Measurements from ENCODE around the gene ZCCHC24.
"Not testable (repeated sequence)": the region's sequence is repeated elsewhere in the genome, so short reads cannot be mapped to it uniquely, and the experiment has no call there.

Gene ZCCHC24

DNA sequence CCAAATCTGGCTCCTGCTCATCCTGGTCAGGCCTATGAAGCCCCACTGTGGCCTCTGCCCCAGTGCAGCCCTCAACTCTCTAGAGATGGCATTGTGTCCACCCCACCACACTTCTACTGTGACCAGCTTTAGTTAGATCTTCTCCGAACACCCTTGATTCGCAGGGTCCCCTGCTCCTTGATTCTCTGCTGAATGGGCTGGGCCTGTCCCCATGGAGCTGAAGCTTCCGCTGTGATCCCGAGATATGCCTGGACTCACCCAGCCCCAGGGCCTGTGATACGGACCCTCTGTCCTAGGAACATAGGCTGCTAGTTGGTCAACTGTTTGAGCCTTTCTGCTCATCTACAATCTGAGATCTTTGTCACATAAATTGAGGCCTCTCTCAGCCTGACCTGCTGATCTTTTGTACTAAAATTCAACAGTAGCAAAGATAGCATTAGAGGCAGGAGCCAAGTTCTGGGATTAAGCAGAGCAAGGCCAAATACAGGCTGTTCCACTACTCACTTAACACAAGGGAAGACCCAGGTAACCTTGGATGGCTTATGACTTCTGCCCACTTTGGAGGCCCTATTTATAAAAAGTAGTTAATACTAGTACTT is 104.7 kb downstream of the ZCCHC24 start:
- DNase-seq = no peak

DNA sequence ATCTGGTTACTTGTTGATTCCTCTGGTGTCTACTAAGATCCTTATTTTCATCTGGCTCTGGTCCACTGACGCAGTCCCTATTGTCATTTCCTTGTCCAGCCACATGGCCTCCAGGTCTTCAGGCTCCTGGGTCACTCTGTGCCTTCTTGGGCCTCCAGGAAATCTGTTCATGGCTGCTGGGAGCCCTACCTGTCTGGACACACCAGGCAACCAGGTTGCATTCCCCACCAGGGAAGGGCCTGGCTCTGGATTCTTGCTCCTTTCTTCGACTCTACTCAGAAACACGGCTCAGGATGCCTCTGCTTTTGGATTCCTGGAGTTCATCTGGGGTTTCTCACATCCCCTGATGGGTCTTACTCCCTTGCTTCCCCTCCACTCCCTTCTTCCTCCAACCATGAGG is 106.2 kb downstream of the ZCCHC24 start:
- no peak for DNase-seq

DNA sequence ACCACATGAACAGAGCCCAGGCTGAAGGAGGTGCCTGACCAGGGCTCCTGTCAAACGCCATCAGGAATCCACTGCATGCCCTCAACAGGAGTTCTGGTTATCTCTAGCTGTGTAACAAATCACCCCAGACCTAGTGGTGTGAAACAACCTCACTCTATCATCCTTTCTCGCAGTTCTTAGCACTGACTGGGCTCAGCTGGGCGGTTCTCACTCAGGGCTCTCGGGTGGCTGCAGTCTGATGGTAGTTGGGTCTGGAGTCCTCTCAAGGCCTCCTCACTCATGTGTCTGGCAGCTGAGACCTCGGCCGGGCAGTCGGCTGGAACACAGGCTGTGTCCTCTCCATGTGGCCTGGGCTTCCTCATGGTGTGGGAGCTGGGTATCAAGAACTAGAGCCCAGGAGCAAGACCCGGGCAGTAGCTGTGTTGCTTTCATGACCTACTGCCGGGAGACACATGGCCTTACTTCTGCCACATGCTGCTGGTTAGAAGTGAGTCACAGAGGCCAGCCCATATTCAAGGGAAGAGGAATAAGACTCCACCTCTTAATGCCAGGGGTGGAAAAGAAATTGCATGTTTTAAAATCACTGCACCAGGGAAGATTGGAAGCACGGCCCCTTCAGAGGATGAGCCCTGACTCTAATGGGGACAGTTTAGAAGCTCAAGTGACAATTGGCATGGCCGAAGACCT is 107.5 kb downstream of the ZCCHC24 start:
- DNase-seq = not testable (repeated sequence)

DNA sequence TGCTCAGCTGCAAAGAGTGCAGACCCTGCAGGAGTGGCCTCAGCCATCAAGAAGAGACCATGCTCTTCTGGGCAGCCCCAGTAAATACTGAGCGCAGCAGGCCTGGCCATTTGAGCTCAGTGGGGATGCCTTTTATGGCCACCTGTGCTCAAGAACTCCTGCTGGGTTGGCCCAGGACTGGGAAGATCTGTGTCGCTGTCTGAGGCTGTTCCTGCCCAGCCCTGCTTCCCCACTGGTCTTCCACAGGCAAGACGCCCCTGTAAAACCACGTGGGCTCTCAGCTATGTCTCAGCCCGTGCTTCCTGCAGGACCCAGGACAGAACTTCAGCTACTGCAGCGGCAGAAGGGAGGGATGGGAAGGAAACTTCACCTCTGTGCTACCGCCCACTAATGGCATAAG is 108.7 kb downstream of the ZCCHC24 start:
- no peak for DNase-seq

DNA sequence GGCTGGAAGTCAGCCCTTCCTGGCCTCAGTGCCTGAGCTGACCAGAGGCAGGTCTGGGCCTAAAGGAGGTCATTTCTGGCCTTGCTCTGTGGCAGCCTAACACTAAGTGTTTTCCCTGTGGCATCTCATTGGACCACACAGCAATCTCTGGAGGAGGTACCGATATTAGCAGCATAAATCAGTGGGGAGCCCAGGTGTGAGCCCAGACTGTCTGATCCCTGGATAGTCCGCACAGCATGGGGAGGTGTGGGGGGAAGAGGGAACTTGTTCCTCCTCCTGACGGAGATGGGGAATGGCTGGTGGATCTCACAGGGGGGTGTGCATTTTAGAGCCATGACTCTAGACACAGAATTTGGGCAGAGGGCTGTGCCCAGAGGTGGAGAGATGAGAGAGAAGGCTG is 109.1 kb downstream of the ZCCHC24 start:
- DNase-seq = no peak

DNA sequence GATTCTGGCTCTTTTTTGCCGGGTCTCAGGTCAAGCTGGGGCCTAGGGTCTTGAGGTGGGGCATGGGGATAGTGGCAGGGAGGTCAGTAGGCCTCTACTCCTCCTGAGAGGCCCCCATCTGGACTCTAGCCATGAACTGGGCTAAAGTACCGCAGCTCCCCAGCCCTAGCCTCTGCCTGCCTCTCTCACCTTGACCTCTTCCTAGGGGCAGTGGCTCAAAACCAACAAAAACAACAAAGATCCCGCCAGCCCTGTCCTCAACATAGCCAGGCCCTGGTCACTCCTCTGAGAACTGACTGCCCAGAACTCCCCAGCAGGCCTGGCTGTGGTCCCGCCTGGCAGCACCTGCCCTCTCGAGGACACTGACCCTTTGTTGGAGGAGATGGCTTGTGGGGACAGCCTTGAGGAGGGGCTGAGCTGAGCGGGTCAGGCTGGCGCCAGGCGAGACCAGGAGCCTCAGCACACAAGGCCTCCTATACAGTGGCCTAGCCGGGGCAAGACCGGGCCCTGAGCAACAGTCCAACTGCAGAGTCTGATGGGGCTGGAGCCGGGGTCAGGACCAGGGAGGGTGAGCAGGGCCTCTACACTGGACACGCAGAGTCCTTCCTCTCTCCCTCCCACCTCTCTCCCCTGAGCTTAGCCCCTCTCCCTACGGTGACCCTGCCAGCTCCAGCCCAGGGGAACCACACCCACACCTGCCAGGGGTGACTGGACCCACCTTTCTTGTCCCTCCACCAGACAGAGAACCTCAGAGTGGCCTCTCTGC is 109.8 kb downstream of the ZCCHC24 start:
- no peak for DNase-seq

DNA sequence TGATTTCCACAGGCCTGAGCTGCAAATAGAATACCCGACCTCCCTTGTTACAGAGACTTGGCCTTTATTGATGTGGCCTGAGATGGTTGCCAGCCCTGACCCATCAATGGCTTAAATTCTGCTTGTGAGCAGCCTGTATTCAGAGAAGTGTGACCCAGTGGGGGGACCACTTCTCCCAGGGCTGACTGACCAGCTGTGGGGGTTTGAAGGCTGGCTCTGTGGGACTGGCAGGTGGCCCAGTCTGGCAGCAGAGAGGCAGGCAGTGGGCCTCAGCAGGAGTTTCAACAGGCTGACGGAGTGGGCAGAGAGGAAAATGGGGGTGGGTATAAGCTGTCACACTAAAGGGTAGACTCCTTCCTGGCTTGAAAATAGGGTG is 110.3 kb downstream of the ZCCHC24 start:
- no peak for DNase-seq

DNA sequence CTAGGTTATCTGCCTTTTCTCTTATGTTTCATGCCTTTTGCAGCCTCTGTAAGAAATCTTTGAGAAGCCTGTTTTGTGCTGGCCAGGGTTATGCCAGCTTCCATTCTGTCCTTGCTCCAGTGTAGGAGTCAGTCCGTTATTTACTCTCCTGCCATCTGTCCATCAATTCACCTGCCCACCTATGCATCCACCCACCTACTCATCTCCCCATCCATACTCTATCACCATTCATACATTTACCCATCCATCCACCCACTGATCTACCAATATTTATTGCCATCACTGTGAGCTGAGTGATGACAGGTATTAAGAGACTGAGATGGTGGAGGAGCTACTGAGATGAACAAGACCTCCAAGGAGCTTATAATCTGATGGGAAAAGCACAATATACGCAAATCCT is 110.9 kb downstream of the ZCCHC24 start:
- DNase-seq = no peak

DNA sequence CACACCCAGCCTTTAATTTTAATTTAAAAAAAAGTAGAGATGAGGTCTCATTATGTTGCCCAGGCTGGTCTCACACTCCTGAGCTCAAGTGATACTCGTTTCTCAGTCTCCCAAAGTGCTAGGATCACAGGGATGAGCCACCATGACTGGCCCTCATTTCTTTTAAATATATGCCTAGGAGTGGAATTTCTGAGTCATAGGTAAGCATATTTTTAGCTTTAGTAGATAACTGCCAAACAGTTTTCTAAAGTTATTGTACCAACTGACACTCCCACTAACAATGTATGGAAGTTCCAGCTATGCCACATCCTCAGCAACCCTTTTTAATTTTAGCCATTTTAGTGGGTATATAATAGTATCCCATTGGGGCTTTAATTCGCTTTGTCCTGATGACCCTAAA is 111.9 kb downstream of the ZCCHC24 start:
- DNase-seq = no peak

DNA sequence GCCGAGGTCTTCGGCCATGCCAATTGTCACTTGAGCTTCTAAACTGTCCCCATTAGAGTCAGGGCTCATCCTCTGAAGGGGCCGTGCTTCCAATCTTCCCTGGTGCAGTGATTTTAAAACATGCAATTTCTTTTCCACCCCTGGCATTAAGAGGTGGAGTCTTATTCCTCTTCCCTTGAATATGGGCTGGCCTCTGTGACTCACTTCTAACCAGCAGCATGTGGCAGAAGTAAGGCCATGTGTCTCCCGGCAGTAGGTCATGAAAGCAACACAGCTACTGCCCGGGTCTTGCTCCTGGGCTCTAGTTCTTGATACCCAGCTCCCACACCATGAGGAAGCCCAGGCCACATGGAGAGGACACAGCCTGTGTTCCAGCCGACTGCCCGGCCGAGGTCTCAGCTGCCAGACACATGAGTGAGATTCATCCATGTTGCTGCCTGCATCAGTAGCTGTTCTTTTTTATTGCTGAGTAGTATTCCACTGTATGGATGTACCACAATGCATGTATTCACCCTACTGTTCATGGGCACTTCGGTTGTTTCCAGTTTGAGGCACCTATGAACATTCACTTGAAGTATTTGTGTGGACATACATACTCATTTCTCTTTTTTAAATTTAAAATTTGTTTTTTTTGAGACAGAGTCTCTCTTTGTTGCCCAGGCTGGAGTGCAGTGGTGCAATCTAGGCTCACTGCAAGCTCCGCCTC is 112.7 kb downstream of the ZCCHC24 start:
- DNase-seq = not testable (repeated sequence)
